ENCODE measurements around the gene GLDC. TPM values are rescaled to one million over a fixed set of nuclear protein-coding genes. Genes with fewer than 3 reads are reported as not detected.

Gene GLDC
- total and polyA plus RNA-seq, 10 of the 15 experiments (the other 5 are each of a cell fraction or from before 2014, with no cell fraction given): 33.1 to 165 (median 114) TPM

GRCh38 chr9:6655036-6655435, 9.5 kb upstream of the GLDC start (continued):
- TF ChIP-seq REST (IDR thresholded peaks at IDR 0.05; ENCODE audit: low read depth, low read length) (no peak), SUZ12 (IDR thresholded peaks at IDR 0.05; ENCODE audit: unreplicated experiment) (no peak), CEBPZ (IDR thresholded peaks at IDR 0.05; ENCODE audit: low read depth, low read length) (no peak), HSF1 (IDR thresholded peaks at IDR 0.05; ENCODE audit: low read depth, low read length) (peak; percentile 90), ZSCAN29 (IDR thresholded peaks at IDR 0.05) (no peak), MYB (IDR thresholded peaks at IDR 0.05; ENCODE audit: borderline replicate concordance, low read depth, low read length) (0 out of 2 replicates have a peak, but pooled peaks have one; percentile 61), GABPA (IDR thresholded peaks at IDR 0.05; ENCODE audit: low read depth) (no peak), RFX5 (IDR thresholded peaks at IDR 0.05; ENCODE audit: low read depth, low read length) (no peak), NFYA (IDR thresholded peaks at IDR 0.05; ENCODE audit: borderline replicate concordance, low read depth, low read length) (no peak), MEF2B (IDR thresholded peaks at IDR 0.05; ENCODE audit: partially characterized antibody, poor library complexity, severe bottlenecking) (peak; percentile 78), ZNF217 (IDR thresholded peaks at IDR 0.05) (no peak), TBL1XR1 (IDR thresholded peaks at IDR 0.05; ENCODE audit: low read depth, low read length) (no peak), SPI1 (IDR thresholded peaks at IDR 0.05; ENCODE audit: borderline replicate concordance, insufficient read depth, low read depth, low read length) (no peak), KAT2A (conservative IDR thresholded peaks at IDR 0.05; ENCODE audit: control insufficient read depth, low read depth, low read length) (no peak), ZZZ3 (IDR thresholded peaks at IDR 0.05; ENCODE audit: control insufficient read depth, insufficient read length, low read depth) (no peak), EP300 (IDR thresholded peaks at IDR 0.05; ENCODE audit: borderline replicate concordance in 1 of 2, control insufficient read depth in 1 of 2, low read depth in 2 of 2, low read length in 2 of 2) (peak; percentile 68 to 77; a peak in 3 of 4 replicates), PRDM15 (CRISPR knock-in tag; IDR thresholded peaks at IDR 0.05) (no peak), RBBP5 (conservative IDR thresholded peaks at IDR 0.05) (no peak), CHD1 (IDR thresholded peaks at IDR 0.05; ENCODE audit: low read depth, low read length) (no peak)

Data from GM12878 (cell line).